HG02798 (cell line): ENCODE data around the gene TRAPPC5.
A peak's percentile ranks its signal among the peaks of the same experiment; 100 is the strongest.

Experiments used
- ATAC-seq: cut with Tn5 transposase; IDR thresholded peaks from one replicate; pipeline ENCODE4 v1.9.1; 2021; ENCODE audit warnings: mild to moderate bottlenecking; ENCODE audit not compliant: unreplicated experiment, poor library complexity

The TRAPPC5 gene

GRCh38 chr19:7674010-7675005, 6.3 kb upstream of the TRAPPC5 start:
- ATAC-seq, result no peak

- ATAC-seq, result no peak
Measured at GRCh38 chr19:7676376-7676775, 4.3 kb upstream of the TRAPPC5 start.

- no peak for ATAC-seq
Measured at GRCh38 chr19:7676854-7677253, 3.8 kb upstream of the TRAPPC5 start, which contains the start of gene MCEMP1. Gene MCEMP1 (plus strand): TSS chr19:7677090. CDS start chr19:7677121, 31 bp downstream.

GRCh38 chr19:7677669-7678311, 2.8 kb upstream of the TRAPPC5 start:
- no peak for ATAC-seq

GRCh38 chr19:7678971-7679751, 1.5 kb upstream of the TRAPPC5 start:
- ATAC-seq, result peak; percentile 42

GRCh38 chr19:7679771-7680605, 645 bp upstream of the TRAPPC5 start:
- ATAC-seq, result no peak

- no peak for ATAC-seq
Measured at GRCh38 chr19:7681340-7682174, 924 bp downstream of the TRAPPC5 start.

- ATAC-seq, result no peak
Measured at GRCh38 chr19:7682175-7682855, 1.7 kb downstream of the TRAPPC5 start.

- ATAC-seq, result no peak
Measured at GRCh38 chr19:7685546-7686445, 5.2 kb downstream of the TRAPPC5 start.

- ATAC-seq, result no peak
Measured at GRCh38 chr19:7687177-7687576, 6.5 kb downstream of the TRAPPC5 start.

GRCh38 chr19:7689165-7689564, 8.5 kb downstream of the TRAPPC5 start:
- ATAC-seq, result no peak

GRCh38 chr19:7690779-7691258, 10.2 kb downstream of the TRAPPC5 start:
- ATAC-seq, result no peak

- no peak for ATAC-seq
Measured at GRCh38 chr19:7691497-7691896, 10.9 kb downstream of the TRAPPC5 start.

- ATAC-seq, result no peak
Measured at GRCh38 chr19:7692417-7693088, 11.9 kb downstream of the TRAPPC5 start.

GRCh38 chr19:7694499-7694898, 13.9 kb downstream of the TRAPPC5 start:
- ATAC-seq, result no peak

GRCh38 chr19:7697721-7698287, 17.2 kb downstream of the TRAPPC5 start:
- ATAC-seq, result no peak
